HL-60 (cell line): ENCODE results near the gene CCDC142.

ENCODE experiments used
- DNase-seq, 2 experiments: peaks; one replicate each; pipeline ENCODE4 v3.0.0-alpha.2; 2010 to 2020; ENCODE audit warnings: low read depth in 1 of 2, low spot score in 1 of 2
- H3K27ac ChIP-seq: fragments of 250-450 bp; sonication (Bioruptor Pico); replicated peaks from 2 replicates; pipeline ENCODE4 v1.5.1; 2020; ENCODE audit warnings: mild to moderate bottlenecking, moderate library complexity
- H3K27me3 ChIP-seq: fragments of 250-450 bp; sonication (Bioruptor Pico); 2 replicates; pipeline ENCODE4 v1.5.1; 2021; ENCODE audit warnings: mild to moderate bottlenecking, moderate library complexity; ENCODE audit not compliant: insufficient read depth, poor library complexity, severe bottlenecking
- H3K4me3 ChIP-seq: replicated peaks from 2 replicates; pipeline ENCODE4 v1.5.1; 2011; ENCODE audit warnings: mild to moderate bottlenecking, control low read depth, low read length; ENCODE audit not compliant: insufficient read depth
- CTCF ChIP-seq: IDR thresholded peaks from one replicate; pipeline ENCODE4 v1.5.1; 2011; ENCODE audit warnings: low read length, control low read depth, inconsistent platforms; ENCODE audit not compliant: insufficient read depth
- GABPA ChIP-seq: IDR thresholded peaks from 2 replicates; pipeline ENCODE4 v1.6.1; 2012; ENCODE audit warnings: low read depth
- POLR2AphosphoS5 ChIP-seq: IDR thresholded peaks from 2 replicates; pipeline ENCODE4 v1.6.1; 2012; ENCODE audit warnings: low read depth
- SPI1 ChIP-seq: IDR thresholded peaks from 2 replicates; pipeline ENCODE4 v1.6.1; 2012; ENCODE audit warnings: low read depth, mild to moderate bottlenecking, borderline replicate concordance
- TF ChIP-seq, protein P1 (sequence below): IDR thresholded peaks from 2 replicates; pipeline ENCODE4 v1.6.1; 2012; ENCODE audit warnings: low read depth; ENCODE audit not compliant: insufficient replicate concordance

The CCDC142 gene

GRCh38 chr2:74524955-74525716 is 42.3 kb upstream of the CCDC142 start:
- Histone ChIP-seq H3K27me3 (no peaks in the 10 kb centered on the region), H3K4me3 (no peak overlapping the region), H3K27ac (no peak overlapping the region)
- no peak for DNase-seq
- TF ChIP-seq, protein P1, sequence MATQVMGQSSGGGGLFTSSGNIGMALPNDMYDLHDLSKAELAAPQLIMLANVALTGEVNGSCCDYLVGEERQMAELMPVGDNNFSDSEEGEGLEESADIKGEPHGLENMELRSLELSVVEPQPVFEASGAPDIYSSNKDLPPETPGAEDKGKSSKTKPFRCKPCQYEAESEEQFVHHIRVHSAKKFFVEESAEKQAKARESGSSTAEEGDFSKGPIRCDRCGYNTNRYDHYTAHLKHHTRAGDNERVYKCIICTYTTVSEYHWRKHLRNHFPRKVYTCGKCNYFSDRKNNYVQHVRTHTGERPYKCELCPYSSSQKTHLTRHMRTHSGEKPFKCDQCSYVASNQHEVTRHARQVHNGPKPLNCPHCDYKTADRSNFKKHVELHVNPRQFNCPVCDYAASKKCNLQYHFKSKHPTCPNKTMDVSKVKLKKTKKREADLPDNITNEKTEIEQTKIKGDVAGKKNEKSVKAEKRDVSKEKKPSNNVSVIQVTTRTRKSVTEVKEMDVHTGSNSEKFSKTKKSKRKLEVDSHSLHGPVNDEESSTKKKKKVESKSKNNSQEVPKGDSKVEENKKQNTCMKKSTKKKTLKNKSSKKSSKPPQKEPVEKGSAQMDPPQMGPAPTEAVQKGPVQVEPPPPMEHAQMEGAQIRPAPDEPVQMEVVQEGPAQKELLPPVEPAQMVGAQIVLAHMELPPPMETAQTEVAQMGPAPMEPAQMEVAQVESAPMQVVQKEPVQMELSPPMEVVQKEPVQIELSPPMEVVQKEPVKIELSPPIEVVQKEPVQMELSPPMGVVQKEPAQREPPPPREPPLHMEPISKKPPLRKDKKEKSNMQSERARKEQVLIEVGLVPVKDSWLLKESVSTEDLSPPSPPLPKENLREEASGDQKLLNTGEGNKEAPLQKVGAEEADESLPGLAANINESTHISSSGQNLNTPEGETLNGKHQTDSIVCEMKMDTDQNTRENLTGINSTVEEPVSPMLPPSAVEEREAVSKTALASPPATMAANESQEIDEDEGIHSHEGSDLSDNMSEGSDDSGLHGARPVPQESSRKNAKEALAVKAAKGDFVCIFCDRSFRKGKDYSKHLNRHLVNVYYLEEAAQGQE: no peak
- TF ChIP-seq CTCF (no peak), GABPA (no peak), SPI1 (no peak), POLR2AphosphoS5 (no peak)

DNA sequence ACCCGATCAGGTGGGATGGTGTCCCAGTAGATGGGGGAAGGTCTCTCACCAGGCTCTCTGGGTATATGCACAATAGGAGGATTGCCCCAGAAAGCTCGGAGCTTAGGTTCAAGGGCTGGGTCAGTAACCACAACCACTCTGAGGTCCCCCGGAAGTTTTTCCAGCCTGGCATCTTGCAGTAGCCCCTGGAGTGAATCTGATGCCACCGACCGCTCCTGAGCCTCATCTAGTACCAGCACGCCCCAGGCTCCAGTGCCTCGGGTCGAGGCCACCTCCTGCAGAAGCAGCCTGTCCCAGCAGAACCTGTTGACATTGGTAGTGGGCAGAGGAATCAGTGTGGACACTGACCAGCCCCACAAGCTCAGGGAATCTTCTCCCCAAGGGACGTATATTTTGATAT is 41.2 kb upstream of the CCDC142 start:
- no peak for TF ChIP-seq GABPA
- no peak for TF ChIP-seq SPI1
- TF ChIP-seq POLR2AphosphoS5: no peak
- TF ChIP-seq CTCF: no peak
- TF ChIP-seq, protein P1: no peak
- peaks cover 7% of the 10 kb centered on the region for H3K27me3 ChIP-seq
- DNase-seq: no peak
- no peak overlapping the region for H3K27ac ChIP-seq
- no peak overlapping the region for H3K4me3 ChIP-seq

- Histone ChIP-seq H3K27ac (no peak overlapping the region), H3K27me3 (peaks cover 18% of the 10 kb centered on the region), H3K4me3 (no peak overlapping the region)
- no peak for DNase-seq
- TF ChIP-seq POLR2AphosphoS5 (no peak), GABPA (no peak), SPI1 (no peak)
- TF ChIP-seq, protein P1: no peak
These were observed 39.7 kb upstream of the CCDC142 start for GRCh38 chr2:74522516-74522915.
